B cell (primary cell): Measurements from ENCODE around the gene SLK. TPM values are rescaled to one million over a fixed set of nuclear protein-coding genes. Genes with fewer than 3 reads are reported as not detected.

Experiments
- ATAC-seq: fragments of 200-7000 bp; cut with Tn5 transposase; one replicate; pipeline ENCODE4 v1.10.0; 2021; ENCODE audit warnings: low read depth, mild to moderate bottlenecking, moderate number of reproducible peaks, moderate library complexity
- CTCF ChIA-PET: fragments of 350-600 bp; sonication (Branson Sonifier 250); formaldehyde crosslinking; loops from one replicate; lab custom pipeline; 2021; ENCODE audit warnings: antibody characterized with exemption, inconsistent platforms; lab: Charles Lee
- POLR2A ChIA-PET: fragments of 350-600 bp; sonication (Branson Sonifier 250); formaldehyde crosslinking; loops from one replicate; lab custom pipeline; 2021; ENCODE audit warnings: antibody characterized with exemption; lab: Charles Lee
- DNase-seq: peaks from one replicate; pipeline ENCODE4 v3.0.0; 2013
- H2AFZ ChIP-seq: 2 replicates; pipeline ENCODE4 v1.6.1; 2012; ENCODE audit warnings: mild to moderate bottlenecking, low read depth, low read length; ENCODE audit not compliant: insufficient read depth, poor library complexity, severe bottlenecking
- H3K27ac ChIP-seq, 2 donors: 1 replicate in 1 of 2; 2 replicates in 1 of 2; pipeline ENCODE4 v1.5.1; 2012 to 2013; ENCODE audit warnings: low read length in 2 of 2, mild to moderate bottlenecking in 2 of 2, moderate library complexity in 1 of 2
- H3K27me3 ChIP-seq, 4 experiments: fragments of 200-600 bp in 1 of 4; sonication (generic) in 1 of 4; replicated peaks in 1 of 4; 1 replicate in 2 of 4; 2 replicates in 2 of 4; pipeline versions ENCODE4 v1.6.1 to v1.7.0; 2013 to 2016; ENCODE audit warnings: low read length in 3 of 4, mild to moderate bottlenecking in 2 of 4, mixed read lengths in 1 of 4, moderate library complexity in 1 of 4; ENCODE audit not compliant: insufficient read depth in 4 of 4, control insufficient read depth in 3 of 4; ENCODE audit errors: control extremely low read depth in 1 of 4
- H3K36me3 ChIP-seq, 2 experiments: replicated peaks in 1 of 2; 1 replicate in 1 of 2; 2 replicates in 1 of 2; pipeline versions ENCODE4 v1.6.1 to v1.7.1; 2013; ENCODE audit warnings: low read length in 1 of 2; ENCODE audit not compliant: insufficient read depth in 2 of 2, control insufficient read depth in 1 of 2; ENCODE audit errors: control extremely low read depth in 1 of 2, extremely low read depth in 1 of 2
- H3K4me1 ChIP-seq, 2 donors: fragments of 200-600 bp in 1 of 2; sonication (generic) in 1 of 2; 1 replicate in 1 of 2; 2 replicates in 1 of 2; pipeline versions ENCODE4 v1.5.1 to v1.6.1; 2013 to 2017; ENCODE audit warnings: low read length in 2 of 2; ENCODE audit not compliant: control insufficient read depth in 2 of 2, insufficient read depth in 2 of 2
- H3K4me2 ChIP-seq: replicated peaks from 2 replicates; pipeline ENCODE3; 2012; ENCODE audit warnings: mild to moderate bottlenecking, low read depth, low read length; ENCODE audit not compliant: poor library complexity, severe bottlenecking
- H3K4me3 ChIP-seq, 5 experiments: fragments of 200-600 bp in 1 of 5; sonication (generic) in 1 of 5; 1 replicate in 3 of 5; 2 replicates in 2 of 5; pipeline versions ENCODE4 v1.5.1 to v1.7.0; 2011 to 2016; ENCODE audit warnings: low read length in 4 of 5, mild to moderate bottlenecking in 4 of 5, low read depth in 2 of 5, control low read depth in 1 of 5, moderate library complexity in 1 of 5; ENCODE audit not compliant: insufficient read depth in 1 of 5; ENCODE audit errors: control extremely low read depth in 1 of 5, extremely low read depth in 1 of 5
- H3K79me2 ChIP-seq: fragments of 200-600 bp; sonication (generic); one replicate; pipeline ENCODE4 v1.6.0; 2016; ENCODE audit warnings: low read length; ENCODE audit not compliant: control insufficient read depth, insufficient read depth
- H3K9ac ChIP-seq: fragments of 200-600 bp; sonication (generic); 2 replicates; pipeline ENCODE4 v1.6.1; 2017; ENCODE audit warnings: mild to moderate bottlenecking, low read length, moderate library complexity
- H3K9me3 ChIP-seq, 3 donors: one replicate each; pipeline versions ENCODE4 v1.6.1 to v1.7.1; 2013; ENCODE audit warnings: low read length in 2 of 3; ENCODE audit not compliant: control insufficient read depth in 2 of 3, insufficient read depth in 1 of 3; ENCODE audit errors: control extremely low read depth in 1 of 3
- H4K20me1 ChIP-seq: 2 replicates; pipeline ENCODE4 v1.6.0; 2012; ENCODE audit warnings: mild to moderate bottlenecking, low read length; ENCODE audit not compliant: insufficient read depth, control insufficient read depth, poor library complexity, severe bottlenecking
- H3K27ac Mint-ChIP-seq: one replicate; pipeline ENCODE4 v1.8.0; 2021; ENCODE audit warnings: mixed read lengths
- H3K27me3 Mint-ChIP-seq: one replicate; pipeline ENCODE4 v1.8.0; 2021; ENCODE audit warnings: mixed read lengths
- H3K4me1 Mint-ChIP-seq: one replicate; pipeline ENCODE4 v1.8.0; 2021; ENCODE audit warnings: mixed read lengths
- H3K4me3 Mint-ChIP-seq: one replicate; pipeline ENCODE4 v1.8.0; 2021; ENCODE audit warnings: mixed read lengths
- H3K9me3 Mint-ChIP-seq: one replicate; pipeline ENCODE4 v1.8.0; 2022; ENCODE audit warnings: mixed read lengths; ENCODE audit not compliant: insufficient read depth
- EZH2 ChIP-seq: IDR thresholded peaks from 2 replicates; pipeline ENCODE4 v1.6.1; 2012; ENCODE audit warnings: borderline replicate concordance, low read depth, mild to moderate bottlenecking, moderate library complexity, low read length; ENCODE audit not compliant: insufficient read depth, poor library complexity, severe bottlenecking
- WGBS: methylation state at CpG from one replicate; pipeline ENCODE4 v1.1.5; 2013; ENCODE audit warnings: missing lambda C conversion rate; ENCODE audit not compliant: insufficient coverage; 5-methylcytosine and 5-hydroxymethylcytosine counted together
- intact Hi-C: fragments of 100-400 bp; cut with micrococcal nuclease; formaldehyde crosslinking; loops from one replicate; pipeline ENCODE4 v1.10.0; 2022
- polyA plus RNA-seq: library from polyadenylated mRNA; depleted of rRNA; stranded (reverse); fragments of >200 nt; gene quantifications from 2 replicates; pipeline ENCODE4 v1.2.3, GENCODE V29; 2012
- total RNA-seq, 2 donors: library from RNA; stranded (reverse); fragments of 120-200 nt in 1 of 2; gene quantifications; 1 replicate in 1 of 2; 2 replicates in 1 of 2; pipeline versions ENCODE4 v1.2.3 to v1.2.4, GENCODE V29; 2013 to 2022
- TF ChIP-seq, protein P1 (sequence below): fragments of 200-600 bp; IDR thresholded peaks from one replicate; pipeline ENCODE4 v1.8.0; 2022; ENCODE audit warnings: antibody characterized with exemption, mild to moderate bottlenecking

Gene SLK
- total and polyA plus RNA-seq, 2 donors (not counting 1 experiment from before 2014, with no cell fraction given), result 2.9 to 24.5 TPM

DNA sequence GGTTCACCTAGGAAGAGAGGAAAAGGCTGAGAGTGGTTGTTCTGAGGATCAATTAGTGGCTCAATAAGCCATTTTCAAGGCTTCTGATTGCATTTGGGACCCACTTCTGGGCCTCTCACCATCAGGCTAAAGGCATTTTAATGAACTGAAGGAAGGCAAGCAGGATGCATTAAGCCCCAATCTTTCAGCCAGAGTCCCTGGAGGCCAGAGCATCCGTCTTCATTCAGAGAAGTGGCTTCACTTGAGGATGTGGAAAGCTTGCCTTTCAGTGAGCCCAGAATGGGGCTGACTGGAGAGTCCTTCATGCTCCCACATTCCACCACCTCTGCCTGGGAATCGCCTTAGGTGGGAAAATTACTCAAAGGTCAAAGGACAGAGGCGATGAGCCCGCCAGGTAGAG lies 76.9 kb downstream of the SLK start:
- no peak overlapping the region for H3K4me3 ChIP-seq
- Mint-ChIP-seq H3K4me1 (no peaks in the 10 kb centered on the region), H3K4me3 (no peak overlapping the region), H3K27me3 (no peaks in the 10 kb centered on the region), H3K9me3 (no peaks in the 10 kb centered on the region), H3K27ac (no peak overlapping the region)
- CTCF ChIA-PET, result no interaction called here
- H3K36me3 ChIP-seq, result no peaks in the 10 kb centered on the region
- H2AFZ ChIP-seq, result no peak overlapping the region
- H3K9ac ChIP-seq, result no peak overlapping the region
- WGBS, result 79% methylated on average over 3 of the region's 4 CpGs
- no peak overlapping the region for H3K27ac ChIP-seq
- H3K4me1 ChIP-seq, result no peaks in the 10 kb centered on the region
- peaks cover 0 to 2% (median 0%) of the 10 kb centered on the region in 4 experiments for H3K27me3 ChIP-seq
- TF ChIP-seq EZH2, result no peak
- TF ChIP-seq, protein P1, sequence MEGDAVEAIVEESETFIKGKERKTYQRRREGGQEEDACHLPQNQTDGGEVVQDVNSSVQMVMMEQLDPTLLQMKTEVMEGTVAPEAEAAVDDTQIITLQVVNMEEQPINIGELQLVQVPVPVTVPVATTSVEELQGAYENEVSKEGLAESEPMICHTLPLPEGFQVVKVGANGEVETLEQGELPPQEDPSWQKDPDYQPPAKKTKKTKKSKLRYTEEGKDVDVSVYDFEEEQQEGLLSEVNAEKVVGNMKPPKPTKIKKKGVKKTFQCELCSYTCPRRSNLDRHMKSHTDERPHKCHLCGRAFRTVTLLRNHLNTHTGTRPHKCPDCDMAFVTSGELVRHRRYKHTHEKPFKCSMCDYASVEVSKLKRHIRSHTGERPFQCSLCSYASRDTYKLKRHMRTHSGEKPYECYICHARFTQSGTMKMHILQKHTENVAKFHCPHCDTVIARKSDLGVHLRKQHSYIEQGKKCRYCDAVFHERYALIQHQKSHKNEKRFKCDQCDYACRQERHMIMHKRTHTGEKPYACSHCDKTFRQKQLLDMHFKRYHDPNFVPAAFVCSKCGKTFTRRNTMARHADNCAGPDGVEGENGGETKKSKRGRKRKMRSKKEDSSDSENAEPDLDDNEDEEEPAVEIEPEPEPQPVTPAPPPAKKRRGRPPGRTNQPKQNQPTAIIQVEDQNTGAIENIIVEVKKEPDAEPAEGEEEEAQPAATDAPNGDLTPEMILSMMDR, result no peak
- no peak overlapping the region for H3K4me2 ChIP-seq
- no peaks in the 10 kb centered on the region for H3K79me2 ChIP-seq
- H3K9me3 ChIP-seq, result no peaks in the 10 kb centered on the region
- POLR2A ChIA-PET, result no interaction called here
- intact Hi-C loops, result no loop called here
- no peaks in the 10 kb centered on the region for H4K20me1 ChIP-seq
- ATAC-seq (no peak), DNase-seq (no peak)

DNA sequence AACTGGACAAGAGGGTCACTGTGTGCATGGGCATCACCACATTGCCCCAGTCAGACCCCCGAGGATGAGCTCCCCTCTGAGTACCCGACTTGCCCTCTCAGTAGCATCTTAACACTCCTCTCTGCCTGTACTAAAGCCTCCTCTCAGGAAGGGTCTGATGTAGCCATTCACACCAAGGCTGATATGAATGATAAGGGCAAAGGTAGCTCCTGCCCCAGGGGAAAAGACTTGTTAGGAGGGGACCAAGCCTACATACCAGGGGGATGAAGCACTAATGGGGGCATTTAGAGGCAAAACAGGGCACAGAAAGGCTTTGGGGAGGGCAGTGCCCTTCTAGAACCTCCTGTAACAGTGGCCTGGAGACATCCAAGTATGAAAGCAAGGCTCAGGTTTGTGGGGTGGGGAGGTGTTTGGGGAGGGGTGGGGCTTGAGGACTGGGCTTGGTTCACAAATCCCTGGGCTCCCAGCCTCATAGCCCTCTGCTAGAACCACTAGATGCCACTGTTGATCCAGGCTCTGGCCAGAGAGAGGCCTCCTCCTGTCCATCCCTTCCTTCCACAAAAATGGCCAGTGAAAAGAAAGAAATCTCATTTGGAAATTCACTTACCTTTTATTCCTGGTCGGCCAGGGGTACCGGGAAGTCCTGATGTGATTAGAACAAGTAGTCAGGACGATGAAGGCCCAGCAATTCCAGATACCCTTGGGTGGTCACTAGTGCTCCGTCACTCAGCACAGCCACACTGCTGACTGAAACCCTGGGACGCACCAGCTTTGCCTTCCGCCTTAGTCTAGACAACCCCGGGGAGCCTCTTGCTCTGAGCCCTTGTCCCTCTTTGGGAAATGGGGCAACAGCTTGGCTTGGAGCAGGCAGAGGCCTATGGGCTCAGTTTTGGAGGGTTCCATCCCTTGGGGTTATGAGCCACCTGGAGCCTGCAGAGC lies 78.5 kb downstream of the SLK start:
- H3K4me1 Mint-ChIP-seq, result no peaks in the 10 kb centered on the region
- H3K27me3 Mint-ChIP-seq, result no peaks in the 10 kb centered on the region
- H3K27me3 ChIP-seq, result peaks cover 0 to 2% (median 0%) of the 10 kb centered on the region in 4 experiments
- no peaks in the 10 kb centered on the region for H3K9me3 ChIP-seq
- intact Hi-C loops, result no loop called here
- H3K4me1 ChIP-seq, result no peaks in the 10 kb centered on the region
- DNase-seq (no peak), ATAC-seq (no peak)
- CTCF ChIA-PET, result interaction anchor here (0.6 kb wide), 1 partner anchor 9 kb away, joined by 3 read pairs; no protein-coding TSS in a partner anchor
- H3K79me2 ChIP-seq, result no peaks in the 10 kb centered on the region
- TF ChIP-seq EZH2, result no peak
- TF ChIP-seq, protein P1, result no peak
- H4K20me1 ChIP-seq, result no peaks in the 10 kb centered on the region
- no peak overlapping the region for H3K27ac ChIP-seq
- no peaks in the 10 kb centered on the region for H3K36me3 ChIP-seq
- no peak overlapping the region for H3K27ac Mint-ChIP-seq
- H3K4me3 ChIP-seq, result no peak overlapping the region
- no peaks in the 10 kb centered on the region for H3K9me3 Mint-ChIP-seq
- no peak overlapping the region for H3K9ac ChIP-seq
- no peak overlapping the region for H3K4me2 ChIP-seq
- POLR2A ChIA-PET, result no interaction called here
- no peak overlapping the region for H3K4me3 Mint-ChIP-seq
- H2AFZ ChIP-seq, result no peak overlapping the region
- 95% methylated on average over 8 of the region's 9 CpGs for WGBS
